ENCODE measurements around the gene ITSN2.
"Not testable (repeated sequence)": the region's sequence is repeated elsewhere in the genome, so short reads cannot be mapped to it uniquely, and the experiment has no call there.

Gene ITSN2

DNA sequence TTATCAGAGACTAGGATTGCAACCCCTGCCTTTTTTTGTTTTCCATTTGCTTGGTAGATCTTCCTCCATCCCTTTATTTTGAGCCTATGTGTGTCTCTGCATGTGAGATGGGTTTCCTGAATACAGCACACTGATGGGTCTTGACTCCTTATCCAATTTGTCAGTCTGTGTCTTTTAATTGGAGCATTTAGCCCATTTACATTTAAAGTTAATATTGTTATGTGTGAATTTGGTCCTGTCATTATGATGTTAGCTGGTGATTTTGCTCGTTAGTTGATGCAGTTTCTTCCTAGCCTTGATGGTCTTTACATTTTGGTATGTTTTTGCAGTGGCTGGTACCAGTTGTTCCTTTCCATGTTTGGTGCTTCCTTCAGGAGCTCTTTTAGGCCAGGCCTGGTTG is 163.1 kb downstream of the ITSN2 start:
- DNase-seq (ENCODE audit: low read depth, low spot score); H3K27ac ChIP-seq: not testable (repeated sequence)

DNA sequence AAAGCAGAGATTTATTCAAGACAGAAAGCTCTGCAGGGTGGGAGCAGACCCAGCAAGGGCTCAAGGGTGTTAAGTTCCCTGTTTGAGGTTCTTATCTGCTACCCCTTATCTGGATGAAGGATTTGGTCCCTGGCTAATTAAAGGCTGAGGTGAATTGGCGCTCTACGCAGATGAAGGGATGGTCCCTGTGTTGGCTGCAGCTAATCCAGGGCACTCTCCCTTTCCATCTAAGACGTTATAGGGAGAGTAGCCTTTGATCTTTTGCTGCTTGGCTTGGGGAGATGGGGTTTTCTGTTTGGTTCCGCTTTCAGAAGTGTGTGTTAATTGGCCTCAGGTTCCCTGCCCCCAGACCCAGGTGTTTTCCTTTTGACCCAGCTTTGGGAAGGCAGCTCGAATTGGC is 168.5 kb downstream of the ITSN2 start:
- no peak overlapping the region for H3K27ac ChIP-seq
- DNase-seq (ENCODE audit: low read depth, low spot score), result no peak

DNA sequence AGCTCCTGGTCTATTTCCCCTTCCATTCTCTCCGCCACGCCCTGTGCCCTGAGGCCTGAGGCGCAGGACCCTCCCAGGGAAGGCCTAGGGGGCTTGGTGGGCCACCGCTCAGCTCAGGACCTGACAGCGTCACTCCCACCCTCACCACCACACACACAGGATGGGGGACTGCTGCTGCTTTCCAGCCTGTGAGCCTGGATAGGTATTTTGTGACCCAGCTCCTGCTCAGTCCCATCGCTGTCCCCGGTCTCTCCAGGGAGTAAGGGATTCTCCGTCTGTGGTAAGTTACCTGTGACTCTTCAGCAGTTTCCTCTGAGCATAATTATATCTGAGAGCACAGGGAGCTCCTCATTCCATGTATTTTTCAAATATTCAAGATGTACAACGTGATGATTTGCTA is 169.2 kb downstream of the ITSN2 start:
- DNase-seq (ENCODE audit: low read depth, low spot score), result no peak
- H3K27ac ChIP-seq, result no peak overlapping the region

- no peak overlapping the region for H3K27ac ChIP-seq
- DNase-seq (ENCODE audit: low read depth, low spot score), result no peak
Measured at GRCh38 chr2:24190503-24190902, 169.8 kb downstream of the ITSN2 start.

DNA sequence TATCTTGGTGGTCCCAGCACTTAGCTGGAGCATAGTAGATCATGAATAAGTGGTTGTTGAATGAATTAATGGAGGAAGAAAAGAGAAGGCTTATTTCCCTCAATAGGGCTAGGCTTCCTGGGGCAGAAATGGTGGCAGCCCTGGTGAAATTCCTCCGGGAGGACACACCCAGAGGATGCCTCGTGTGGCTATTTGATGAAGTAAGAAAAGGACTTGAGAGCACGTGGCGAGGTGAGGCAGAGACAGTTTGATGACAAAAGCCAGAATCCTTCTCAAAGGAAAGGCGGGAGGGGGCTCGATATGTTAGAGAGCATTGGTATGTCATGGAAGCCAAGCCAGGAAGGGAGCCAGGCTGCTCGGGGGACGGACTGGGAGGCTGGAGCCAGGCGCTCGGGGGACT is 170.8 kb downstream of the ITSN2 start:
- DNase-seq (ENCODE audit: low read depth, low spot score), result no peak

GRCh38 chr2:24183366-24184069 is 176.8 kb downstream of the ITSN2 start:
- no peak for DNase-seq (ENCODE audit: low read depth, low spot score)
- no peak overlapping the region for H3K27ac ChIP-seq

More for the DNA sequence above, 170.8 kb downstream of the ITSN2 start:
- H3K27ac ChIP-seq, result no peak overlapping the region

DNA sequence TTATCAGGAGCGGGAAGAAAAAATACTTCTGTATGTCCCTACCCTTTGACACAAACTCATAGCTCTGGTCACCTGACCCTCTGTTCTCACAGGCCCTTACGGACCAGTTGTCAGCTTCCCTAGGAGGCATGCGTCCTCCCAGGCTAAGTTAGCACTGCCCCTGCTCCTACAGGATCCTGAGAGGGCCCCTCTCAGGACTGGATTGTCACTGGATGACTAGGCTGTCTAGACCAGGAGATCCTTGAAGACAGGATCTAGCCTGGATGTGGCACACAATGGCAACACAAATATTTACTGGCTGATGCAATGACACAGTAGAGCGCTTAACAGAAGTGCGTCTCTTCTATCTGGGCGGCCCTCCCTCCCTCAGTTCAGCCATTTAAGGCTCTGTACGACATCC is 177.8 kb downstream of the ITSN2 start:
- no peak for DNase-seq (ENCODE audit: low read depth, low spot score)
- H3K27ac ChIP-seq, result no peak overlapping the region

GRCh38 chr2:24181849-24182248 is 178.5 kb downstream of the ITSN2 start:
- no peak for DNase-seq (ENCODE audit: low read depth, low spot score)
- no peak overlapping the region for H3K27ac ChIP-seq

DNA sequence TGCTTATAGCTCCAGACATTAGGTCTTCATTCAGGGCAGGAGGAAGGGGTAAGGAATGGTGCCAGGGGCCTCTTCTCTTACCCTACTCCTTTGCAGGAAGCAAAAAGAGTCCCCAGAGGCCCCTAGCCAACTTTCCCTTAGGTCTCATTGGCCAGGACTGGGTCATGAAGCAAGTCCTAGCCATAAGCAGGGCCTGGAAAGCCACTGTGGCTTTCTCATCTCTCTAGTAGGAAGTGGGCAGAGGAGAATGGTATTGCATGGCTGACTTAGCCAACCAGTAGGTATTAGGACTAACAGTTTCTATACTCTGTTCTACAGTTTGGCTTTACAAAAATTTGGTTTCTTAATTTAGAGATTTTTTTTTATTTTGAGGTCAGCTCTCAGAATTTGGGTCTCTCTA is 180.7 kb downstream of the ITSN2 start:
- DNase-seq (ENCODE audit: low read depth, low spot score), result no peak

GRCh38 chr2:24176326-24176725 is 184.0 kb downstream of the ITSN2 start:
- DNase-seq (ENCODE audit: low read depth, low spot score), result no peak

More for the DNA sequence above, 180.7 kb downstream of the ITSN2 start:
- no peak overlapping the region for H3K27ac ChIP-seq

DNA sequence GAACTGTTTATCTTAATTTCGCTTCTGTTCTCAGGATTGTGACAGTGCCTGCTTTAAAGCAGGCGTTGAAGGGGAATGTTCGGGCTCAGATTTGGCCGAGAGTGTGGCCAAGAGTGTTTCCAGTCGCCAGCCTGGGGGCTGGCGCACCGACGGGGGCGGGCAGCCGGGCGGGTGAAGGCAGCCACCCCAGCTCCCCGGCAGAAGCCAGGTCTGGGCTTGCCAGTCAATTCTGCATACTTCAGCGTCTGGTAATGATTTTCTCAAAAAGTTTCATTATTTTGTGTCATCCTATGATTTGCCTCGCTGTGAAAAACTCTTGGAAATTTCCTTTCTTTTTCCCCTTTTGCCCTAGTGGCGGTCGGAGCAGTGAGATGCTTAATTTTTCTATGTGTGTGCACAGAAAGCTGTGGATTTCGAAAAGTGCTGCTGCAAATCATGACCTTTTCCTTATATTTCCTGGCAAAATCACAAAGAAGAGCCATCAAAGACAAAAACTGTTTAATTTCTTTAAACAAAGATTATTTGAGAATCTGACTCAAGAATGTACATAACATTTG is 184.6 kb downstream of the ITSN2 start:
- no peak for DNase-seq (ENCODE audit: low read depth, low spot score)
- no peak overlapping the region for H3K27ac ChIP-seq

More at GRCh38 chr2:24176326-24176725, 184.0 kb downstream of the ITSN2 start:
- H3K27ac ChIP-seq, result no peak overlapping the region

DNA sequence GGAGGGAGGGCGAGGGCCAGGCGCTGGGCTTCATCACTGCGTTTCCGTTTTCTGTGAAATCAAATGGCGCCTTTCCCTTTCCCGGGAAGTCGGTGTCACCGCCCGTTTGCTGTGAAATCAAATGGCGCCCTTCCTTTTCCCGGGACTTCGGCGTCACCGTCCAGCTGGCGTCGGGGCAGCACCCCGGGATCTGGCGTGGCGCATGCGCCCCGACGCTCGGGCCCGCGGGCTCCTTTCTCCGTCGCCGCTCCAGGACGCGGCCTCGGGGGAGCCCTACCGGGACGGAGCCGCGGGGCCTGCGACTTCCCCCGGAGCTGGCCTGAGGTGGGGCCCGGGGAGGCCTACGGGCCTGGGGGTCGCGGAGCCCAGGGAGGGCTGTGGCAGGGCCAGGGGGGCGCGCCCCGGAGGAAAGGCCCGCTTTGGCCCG is 185.5 kb downstream of the ITSN2 start, which contains the start of gene FAM228A:
TSS of gene FAM228A (plus strand) at position 203 of the 427 bp plus-strand sequence. CDS start 428 bp downstream, outside the sequence.
- no peak within 1 kb of the TSS for H3K27ac ChIP-seq
- DNase-seq (ENCODE audit: low read depth, low spot score), result no peak

GRCh38 chr2:24169023-24169422 is 191.3 kb downstream of the ITSN2 start:
- H3K27ac ChIP-seq, result no peak overlapping the region
- DNase-seq (ENCODE audit: low read depth, low spot score), result no peak

- DNase-seq (ENCODE audit: low read depth, low spot score), result no peak
- H3K27ac ChIP-seq, result no peak overlapping the region
Measured at GRCh38 chr2:24164416-24164973, 195.8 kb downstream of the ITSN2 start.

DNA sequence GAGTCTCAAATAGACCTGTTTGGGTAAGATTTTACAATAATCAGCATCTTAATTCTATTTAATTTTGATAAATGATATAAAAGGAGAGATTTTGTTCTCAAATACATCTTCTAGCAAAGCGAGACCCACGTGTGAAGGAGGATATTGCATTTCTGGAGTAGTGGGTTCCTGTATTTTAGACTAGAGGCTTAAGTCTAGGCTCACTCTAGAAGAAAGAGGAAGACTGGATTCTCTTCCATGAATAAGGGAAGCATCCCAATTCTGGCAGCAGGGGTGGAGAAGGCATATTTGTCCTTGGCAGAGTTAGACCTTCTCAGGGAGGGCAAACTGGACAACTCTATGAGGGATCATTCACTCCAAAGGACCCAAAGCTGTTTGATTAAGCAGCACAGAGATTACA is 196.7 kb downstream of the ITSN2 start:
- DNase-seq (ENCODE audit: low read depth, low spot score), result no peak
- no peak overlapping the region for H3K27ac ChIP-seq

- no peak for DNase-seq (ENCODE audit: low read depth, low spot score)
- no peak overlapping the region for H3K27ac ChIP-seq
Measured at GRCh38 chr2:24163186-24163585, 197.2 kb downstream of the ITSN2 start.

GRCh38 chr2:24162494-24162893 is 197.8 kb downstream of the ITSN2 start:
- DNase-seq (ENCODE audit: low read depth, low spot score), result no peak
- no peak overlapping the region for H3K27ac ChIP-seq

DNA sequence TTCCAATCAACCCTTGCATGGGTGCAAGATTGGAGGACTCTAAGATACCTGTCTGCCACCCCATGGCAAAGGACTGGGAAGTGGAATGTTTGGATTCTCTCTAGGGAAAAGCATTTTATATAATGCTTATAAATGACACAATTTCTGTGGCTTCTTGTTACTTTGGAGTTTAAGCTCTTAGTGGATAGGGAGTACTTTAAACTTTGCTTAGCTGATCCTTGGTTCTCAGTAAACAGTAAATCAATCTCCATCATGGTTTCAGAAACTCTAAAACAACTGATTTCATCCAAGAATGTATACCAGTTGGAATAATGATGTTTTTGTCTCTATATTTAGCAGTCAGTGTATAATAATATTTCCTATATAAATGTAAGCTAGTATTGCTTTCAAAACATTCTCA is 199.6 kb downstream of the ITSN2 start:
- H3K27ac ChIP-seq, result no peak overlapping the region
- no peak for DNase-seq (ENCODE audit: low read depth, low spot score)

GRCh38 chr2:24159708-24160107 is 200.6 kb downstream of the ITSN2 start:
- no peak overlapping the region for H3K27ac ChIP-seq
- no peak for DNase-seq (ENCODE audit: low read depth, low spot score)

GRCh38 chr2:24158131-24158530 is 202.2 kb downstream of the ITSN2 start:
- H3K27ac ChIP-seq, result no peak overlapping the region
- no peak for DNase-seq (ENCODE audit: low read depth, low spot score)

- H3K27ac ChIP-seq, result no peak overlapping the region
- no peak for DNase-seq (ENCODE audit: low read depth, low spot score)
Measured at GRCh38 chr2:24153478-24153877, 206.9 kb downstream of the ITSN2 start.

Data from epithelial cell of prostate (primary cell).